ENCODE data around the gene FBXL5. TPM values are rescaled to one million over a fixed set of nuclear protein-coding genes. Genes with fewer than 3 reads are reported as not detected.

Gene FBXL5
- total and polyA plus RNA-seq, 2 of the 13 experiments (the other 11 are each of a cell fraction or from before 2014, with no cell fraction given): 17.4 to 45.3 TPM

- TF ChIP-seq, protein P1, sequence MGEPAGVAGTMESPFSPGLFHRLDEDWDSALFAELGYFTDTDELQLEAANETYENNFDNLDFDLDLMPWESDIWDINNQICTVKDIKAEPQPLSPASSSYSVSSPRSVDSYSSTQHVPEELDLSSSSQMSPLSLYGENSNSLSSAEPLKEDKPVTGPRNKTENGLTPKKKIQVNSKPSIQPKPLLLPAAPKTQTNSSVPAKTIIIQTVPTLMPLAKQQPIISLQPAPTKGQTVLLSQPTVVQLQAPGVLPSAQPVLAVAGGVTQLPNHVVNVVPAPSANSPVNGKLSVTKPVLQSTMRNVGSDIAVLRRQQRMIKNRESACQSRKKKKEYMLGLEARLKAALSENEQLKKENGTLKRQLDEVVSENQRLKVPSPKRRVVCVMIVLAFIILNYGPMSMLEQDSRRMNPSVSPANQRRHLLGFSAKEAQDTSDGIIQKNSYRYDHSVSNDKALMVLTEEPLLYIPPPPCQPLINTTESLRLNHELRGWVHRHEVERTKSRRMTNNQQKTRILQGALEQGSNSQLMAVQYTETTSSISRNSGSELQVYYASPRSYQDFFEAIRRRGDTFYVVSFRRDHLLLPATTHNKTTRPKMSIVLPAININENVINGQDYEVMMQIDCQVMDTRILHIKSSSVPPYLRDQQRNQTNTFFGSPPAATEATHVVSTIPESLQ (CRISPR knock-in tag; conservative IDR thresholded peaks at IDR 0.05): no peak
- TF ChIP-seq ZNF598 (CRISPR knock-in tag; IDR thresholded peaks at IDR 0.05; ENCODE audit: borderline replicate concordance) (no peak), MATR3 (CRISPR knock-in tag; IDR thresholded peaks at IDR 0.05) (no peak), TBX2 (CRISPR knock-in tag; IDR thresholded peaks at IDR 0.05; ENCODE audit: borderline replicate concordance) (peak; percentile 45; the same call in 1 of the 2 replicates), HINFP (CRISPR knock-in tag; IDR thresholded peaks at IDR 0.05; ENCODE audit: low read depth) (no peak), HOXA3 (CRISPR knock-in tag; IDR thresholded peaks at IDR 0.05) (peak; percentile 90), ZNF703 (CRISPR knock-in tag; IDR thresholded peaks at IDR 0.05; ENCODE audit: borderline replicate concordance) (no peak)
- TF ChIP-seq, protein P2, sequence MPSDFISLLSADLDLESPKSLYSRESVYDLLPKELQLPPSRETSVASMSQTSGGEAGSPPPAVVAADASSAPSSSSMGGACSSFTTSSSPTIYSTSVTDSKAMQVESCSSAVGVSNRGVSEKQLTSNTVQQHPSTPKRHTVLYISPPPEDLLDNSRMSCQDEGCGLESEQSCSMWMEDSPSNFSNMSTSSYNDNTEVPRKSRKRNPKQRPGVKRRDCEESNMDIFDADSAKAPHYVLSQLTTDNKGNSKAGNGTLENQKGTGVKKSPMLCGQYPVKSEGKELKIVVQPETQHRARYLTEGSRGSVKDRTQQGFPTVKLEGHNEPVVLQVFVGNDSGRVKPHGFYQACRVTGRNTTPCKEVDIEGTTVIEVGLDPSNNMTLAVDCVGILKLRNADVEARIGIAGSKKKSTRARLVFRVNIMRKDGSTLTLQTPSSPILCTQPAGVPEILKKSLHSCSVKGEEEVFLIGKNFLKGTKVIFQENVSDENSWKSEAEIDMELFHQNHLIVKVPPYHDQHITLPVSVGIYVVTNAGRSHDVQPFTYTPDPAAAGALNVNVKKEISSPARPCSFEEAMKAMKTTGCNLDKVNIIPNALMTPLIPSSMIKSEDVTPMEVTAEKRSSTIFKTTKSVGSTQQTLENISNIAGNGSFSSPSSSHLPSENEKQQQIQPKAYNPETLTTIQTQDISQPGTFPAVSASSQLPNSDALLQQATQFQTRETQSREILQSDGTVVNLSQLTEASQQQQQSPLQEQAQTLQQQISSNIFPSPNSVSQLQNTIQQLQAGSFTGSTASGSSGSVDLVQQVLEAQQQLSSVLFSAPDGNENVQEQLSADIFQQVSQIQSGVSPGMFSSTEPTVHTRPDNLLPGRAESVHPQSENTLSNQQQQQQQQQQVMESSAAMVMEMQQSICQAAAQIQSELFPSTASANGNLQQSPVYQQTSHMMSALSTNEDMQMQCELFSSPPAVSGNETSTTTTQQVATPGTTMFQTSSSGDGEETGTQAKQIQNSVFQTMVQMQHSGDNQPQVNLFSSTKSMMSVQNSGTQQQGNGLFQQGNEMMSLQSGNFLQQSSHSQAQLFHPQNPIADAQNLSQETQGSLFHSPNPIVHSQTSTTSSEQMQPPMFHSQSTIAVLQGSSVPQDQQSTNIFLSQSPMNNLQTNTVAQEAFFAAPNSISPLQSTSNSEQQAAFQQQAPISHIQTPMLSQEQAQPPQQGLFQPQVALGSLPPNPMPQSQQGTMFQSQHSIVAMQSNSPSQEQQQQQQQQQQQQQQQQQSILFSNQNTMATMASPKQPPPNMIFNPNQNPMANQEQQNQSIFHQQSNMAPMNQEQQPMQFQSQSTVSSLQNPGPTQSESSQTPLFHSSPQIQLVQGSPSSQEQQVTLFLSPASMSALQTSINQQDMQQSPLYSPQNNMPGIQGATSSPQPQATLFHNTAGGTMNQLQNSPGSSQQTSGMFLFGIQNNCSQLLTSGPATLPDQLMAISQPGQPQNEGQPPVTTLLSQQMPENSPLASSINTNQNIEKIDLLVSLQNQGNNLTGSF (CRISPR knock-in tag; IDR thresholded peaks at IDR 0.05): no peak
- TF ChIP-seq, protein P3, sequence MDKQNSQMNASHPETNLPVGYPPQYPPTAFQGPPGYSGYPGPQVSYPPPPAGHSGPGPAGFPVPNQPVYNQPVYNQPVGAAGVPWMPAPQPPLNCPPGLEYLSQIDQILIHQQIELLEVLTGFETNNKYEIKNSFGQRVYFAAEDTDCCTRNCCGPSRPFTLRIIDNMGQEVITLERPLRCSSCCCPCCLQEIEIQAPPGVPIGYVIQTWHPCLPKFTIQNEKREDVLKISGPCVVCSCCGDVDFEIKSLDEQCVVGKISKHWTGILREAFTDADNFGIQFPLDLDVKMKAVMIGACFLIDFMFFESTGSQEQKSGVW (CRISPR knock-in tag; IDR thresholded peaks at IDR 0.05; ENCODE audit: borderline replicate concordance): no peak
- TF ChIP-seq, protein P4, sequence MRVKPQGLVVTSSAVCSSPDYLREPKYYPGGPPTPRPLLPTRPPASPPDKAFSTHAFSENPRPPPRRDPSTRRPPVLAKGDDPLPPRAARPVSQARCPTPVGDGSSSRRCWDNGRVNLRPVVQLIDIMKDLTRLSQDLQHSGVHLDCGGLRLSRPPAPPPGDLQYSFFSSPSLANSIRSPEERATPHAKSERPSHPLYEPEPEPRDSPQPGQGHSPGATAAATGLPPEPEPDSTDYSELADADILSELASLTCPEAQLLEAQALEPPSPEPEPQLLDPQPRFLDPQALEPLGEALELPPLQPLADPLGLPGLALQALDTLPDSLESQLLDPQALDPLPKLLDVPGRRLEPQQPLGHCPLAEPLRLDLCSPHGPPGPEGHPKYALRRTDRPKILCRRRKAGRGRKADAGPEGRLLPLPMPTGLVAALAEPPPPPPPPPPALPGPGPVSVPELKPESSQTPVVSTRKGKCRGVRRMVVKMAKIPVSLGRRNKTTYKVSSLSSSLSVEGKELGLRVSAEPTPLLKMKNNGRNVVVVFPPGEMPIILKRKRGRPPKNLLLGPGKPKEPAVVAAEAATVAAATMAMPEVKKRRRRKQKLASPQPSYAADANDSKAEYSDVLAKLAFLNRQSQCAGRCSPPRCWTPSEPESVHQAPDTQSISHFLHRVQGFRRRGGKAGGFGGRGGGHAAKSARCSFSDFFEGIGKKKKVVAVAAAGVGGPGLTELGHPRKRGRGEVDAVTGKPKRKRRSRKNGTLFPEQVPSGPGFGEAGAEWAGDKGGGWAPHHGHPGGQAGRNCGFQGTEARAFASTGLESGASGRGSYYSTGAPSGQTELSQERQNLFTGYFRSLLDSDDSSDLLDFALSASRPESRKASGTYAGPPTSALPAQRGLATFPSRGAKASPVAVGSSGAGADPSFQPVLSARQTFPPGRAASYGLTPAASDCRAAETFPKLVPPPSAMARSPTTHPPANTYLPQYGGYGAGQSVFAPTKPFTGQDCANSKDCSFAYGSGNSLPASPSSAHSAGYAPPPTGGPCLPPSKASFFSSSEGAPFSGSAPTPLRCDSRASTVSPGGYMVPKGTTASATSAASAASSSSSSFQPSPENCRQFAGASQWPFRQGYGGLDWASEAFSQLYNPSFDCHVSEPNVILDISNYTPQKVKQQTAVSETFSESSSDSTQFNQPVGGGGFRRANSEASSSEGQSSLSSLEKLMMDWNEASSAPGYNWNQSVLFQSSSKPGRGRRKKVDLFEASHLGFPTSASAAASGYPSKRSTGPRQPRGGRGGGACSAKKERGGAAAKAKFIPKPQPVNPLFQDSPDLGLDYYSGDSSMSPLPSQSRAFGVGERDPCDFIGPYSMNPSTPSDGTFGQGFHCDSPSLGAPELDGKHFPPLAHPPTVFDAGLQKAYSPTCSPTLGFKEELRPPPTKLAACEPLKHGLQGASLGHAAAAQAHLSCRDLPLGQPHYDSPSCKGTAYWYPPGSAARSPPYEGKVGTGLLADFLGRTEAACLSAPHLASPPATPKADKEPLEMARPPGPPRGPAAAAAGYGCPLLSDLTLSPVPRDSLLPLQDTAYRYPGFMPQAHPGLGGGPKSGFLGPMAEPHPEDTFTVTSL (CRISPR knock-in tag; IDR thresholded peaks at IDR 0.05; ENCODE audit: borderline replicate concordance): no peak
Measured at GRCh38 chr4:15655223-15656037, at the start of gene FBXL5 (continued).
